HEK293 (cell line): ENCODE data around the gene C19orf38.

ENCODE experiments used
- TF ChIP-seq, protein P1 (sequence below): fragments of 450-650 bp; formaldehyde crosslinking; IDR thresholded peaks from 2 replicates; pipeline ENCODE4 v1.5.1; 2016; ENCODE audit warnings: missing biosample characterization, missing genetic modification characterization
- TF ChIP-seq, protein P2 (sequence below): IDR thresholded peaks from 2 replicates; pipeline ENCODE4 v1.6.1; 2011; ENCODE audit warnings: mild to moderate bottlenecking, low read depth, low read length, borderline replicate concordance
- TF ChIP-seq, protein P3 (sequence below): fragments of 450-650 bp; formaldehyde crosslinking; IDR thresholded peaks from 2 replicates; pipeline ENCODE4 v1.5.1; 2016; ENCODE audit warnings: missing biosample characterization, missing genetic modification characterization
- TF ChIP-seq, protein P4 (sequence below): fragments of 450-650 bp; formaldehyde crosslinking; IDR thresholded peaks from 2 replicates; pipeline ENCODE4 v1.5.1; 2017; ENCODE audit warnings: missing biosample characterization, missing genetic modification characterization

DNA sequence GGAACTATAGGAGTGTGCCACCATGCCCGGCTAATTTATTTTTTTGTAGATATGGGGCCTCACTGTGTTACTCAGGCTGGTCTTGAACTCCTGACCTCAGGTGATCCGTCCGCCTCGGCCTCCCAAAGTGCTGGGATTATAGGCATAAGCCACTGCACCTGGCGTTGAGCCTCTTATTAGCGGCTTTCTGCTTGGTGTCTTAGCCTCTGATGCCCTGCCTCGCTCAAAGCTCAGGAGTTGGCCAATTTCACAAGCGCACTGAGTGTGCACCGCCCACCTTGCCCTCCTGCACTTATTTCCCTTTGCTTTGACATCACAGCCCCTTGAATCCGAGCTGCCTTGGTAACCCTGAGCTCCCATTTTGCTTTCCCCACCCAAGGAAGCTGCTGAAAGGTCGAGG is 70.1 kb downstream of the C19orf38 start:
- TF ChIP-seq, protein P1, sequence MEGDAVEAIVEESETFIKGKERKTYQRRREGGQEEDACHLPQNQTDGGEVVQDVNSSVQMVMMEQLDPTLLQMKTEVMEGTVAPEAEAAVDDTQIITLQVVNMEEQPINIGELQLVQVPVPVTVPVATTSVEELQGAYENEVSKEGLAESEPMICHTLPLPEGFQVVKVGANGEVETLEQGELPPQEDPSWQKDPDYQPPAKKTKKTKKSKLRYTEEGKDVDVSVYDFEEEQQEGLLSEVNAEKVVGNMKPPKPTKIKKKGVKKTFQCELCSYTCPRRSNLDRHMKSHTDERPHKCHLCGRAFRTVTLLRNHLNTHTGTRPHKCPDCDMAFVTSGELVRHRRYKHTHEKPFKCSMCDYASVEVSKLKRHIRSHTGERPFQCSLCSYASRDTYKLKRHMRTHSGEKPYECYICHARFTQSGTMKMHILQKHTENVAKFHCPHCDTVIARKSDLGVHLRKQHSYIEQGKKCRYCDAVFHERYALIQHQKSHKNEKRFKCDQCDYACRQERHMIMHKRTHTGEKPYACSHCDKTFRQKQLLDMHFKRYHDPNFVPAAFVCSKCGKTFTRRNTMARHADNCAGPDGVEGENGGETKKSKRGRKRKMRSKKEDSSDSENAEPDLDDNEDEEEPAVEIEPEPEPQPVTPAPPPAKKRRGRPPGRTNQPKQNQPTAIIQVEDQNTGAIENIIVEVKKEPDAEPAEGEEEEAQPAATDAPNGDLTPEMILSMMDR (tag by site-specific recombination) = no peak
- TF ChIP-seq, protein P2, sequence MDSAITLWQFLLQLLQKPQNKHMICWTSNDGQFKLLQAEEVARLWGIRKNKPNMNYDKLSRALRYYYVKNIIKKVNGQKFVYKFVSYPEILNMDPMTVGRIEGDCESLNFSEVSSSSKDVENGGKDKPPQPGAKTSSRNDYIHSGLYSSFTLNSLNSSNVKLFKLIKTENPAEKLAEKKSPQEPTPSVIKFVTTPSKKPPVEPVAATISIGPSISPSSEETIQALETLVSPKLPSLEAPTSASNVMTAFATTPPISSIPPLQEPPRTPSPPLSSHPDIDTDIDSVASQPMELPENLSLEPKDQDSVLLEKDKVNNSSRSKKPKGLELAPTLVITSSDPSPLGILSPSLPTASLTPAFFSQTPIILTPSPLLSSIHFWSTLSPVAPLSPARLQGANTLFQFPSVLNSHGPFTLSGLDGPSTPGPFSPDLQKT = no peak
- TF ChIP-seq, protein P3, sequence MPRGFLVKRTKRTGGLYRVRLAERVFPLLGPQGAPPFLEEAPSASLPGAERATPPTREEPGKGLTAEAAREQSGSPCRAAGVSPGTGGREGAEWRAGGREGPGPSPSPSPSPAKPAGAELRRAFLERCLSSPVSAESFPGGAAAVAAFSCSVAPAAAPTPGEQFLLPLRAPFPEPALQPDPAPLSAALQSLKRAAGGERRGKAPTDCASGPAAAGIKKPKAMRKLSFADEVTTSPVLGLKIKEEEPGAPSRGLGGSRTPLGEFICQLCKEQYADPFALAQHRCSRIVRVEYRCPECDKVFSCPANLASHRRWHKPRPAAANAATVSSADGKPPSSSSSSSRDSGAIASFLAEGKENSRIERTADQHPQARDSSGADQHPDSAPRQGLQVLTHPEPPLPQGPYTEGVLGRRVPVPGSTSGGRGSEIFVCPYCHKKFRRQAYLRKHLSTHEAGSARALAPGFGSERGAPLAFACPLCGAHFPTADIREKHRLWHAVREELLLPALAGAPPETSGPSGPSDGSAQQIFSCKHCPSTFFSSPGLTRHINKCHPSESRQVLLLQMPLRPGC = no peak
- TF ChIP-seq, protein P4, sequence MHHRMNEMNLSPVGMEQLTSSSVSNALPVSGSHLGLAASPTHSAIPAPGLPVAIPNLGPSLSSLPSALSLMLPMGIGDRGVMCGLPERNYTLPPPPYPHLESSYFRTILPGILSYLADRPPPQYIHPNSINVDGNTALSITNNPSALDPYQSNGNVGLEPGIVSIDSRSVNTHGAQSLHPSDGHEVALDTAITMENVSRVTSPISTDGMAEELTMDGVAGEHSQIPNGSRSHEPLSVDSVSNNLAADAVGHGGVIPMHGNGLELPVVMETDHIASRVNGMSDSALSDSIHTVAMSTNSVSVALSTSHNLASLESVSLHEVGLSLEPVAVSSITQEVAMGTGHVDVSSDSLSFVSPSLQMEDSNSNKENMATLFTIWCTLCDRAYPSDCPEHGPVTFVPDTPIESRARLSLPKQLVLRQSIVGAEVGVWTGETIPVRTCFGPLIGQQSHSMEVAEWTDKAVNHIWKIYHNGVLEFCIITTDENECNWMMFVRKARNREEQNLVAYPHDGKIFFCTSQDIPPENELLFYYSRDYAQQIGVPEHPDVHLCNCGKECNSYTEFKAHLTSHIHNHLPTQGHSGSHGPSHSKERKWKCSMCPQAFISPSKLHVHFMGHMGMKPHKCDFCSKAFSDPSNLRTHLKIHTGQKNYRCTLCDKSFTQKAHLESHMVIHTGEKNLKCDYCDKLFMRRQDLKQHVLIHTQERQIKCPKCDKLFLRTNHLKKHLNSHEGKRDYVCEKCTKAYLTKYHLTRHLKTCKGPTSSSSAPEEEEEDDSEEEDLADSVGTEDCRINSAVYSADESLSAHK (tag by site-specific recombination) = no peak
